ENCODE data around the gene MAP1LC3C.

Gene MAP1LC3C

DNA sequence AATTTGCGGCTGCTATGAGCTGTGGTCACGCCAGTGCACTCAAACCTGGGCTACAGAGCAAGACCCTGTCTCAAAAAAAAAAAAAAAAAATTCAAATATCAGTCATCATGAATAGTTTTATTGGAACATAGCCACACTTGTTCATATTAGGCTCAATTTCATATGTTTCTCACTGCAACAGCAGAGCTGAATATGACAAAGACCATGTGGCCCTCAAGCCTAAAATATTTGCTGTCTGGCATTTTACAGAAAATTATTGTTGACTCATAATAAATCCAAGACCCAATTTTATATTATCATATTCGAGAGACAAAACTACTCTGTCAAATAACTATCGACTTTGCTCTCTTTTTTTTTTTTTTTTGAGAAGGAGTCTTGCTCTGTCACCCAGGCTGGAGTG, 30.3 kb downstream of the MAP1LC3C start:
- no peak overlapping the region for H3K27ac ChIP-seq (ENCODE audit: poor library complexity, severe bottlenecking)
- no peaks in the 10 kb centered on the region for H3K9me3 ChIP-seq (ENCODE audit: severe bottlenecking)
- no peaks in the 10 kb centered on the region for H3K4me1 ChIP-seq (ENCODE audit: insufficient read depth, poor library complexity, severe bottlenecking)
- ATAC-seq (ENCODE audit: low read depth) (no peak), DNase-seq (ENCODE audit: low spot score) (no peak)
- no peak overlapping the region for H3K4me3 ChIP-seq (ENCODE audit: severe bottlenecking)
- TF ChIP-seq, protein P1, sequence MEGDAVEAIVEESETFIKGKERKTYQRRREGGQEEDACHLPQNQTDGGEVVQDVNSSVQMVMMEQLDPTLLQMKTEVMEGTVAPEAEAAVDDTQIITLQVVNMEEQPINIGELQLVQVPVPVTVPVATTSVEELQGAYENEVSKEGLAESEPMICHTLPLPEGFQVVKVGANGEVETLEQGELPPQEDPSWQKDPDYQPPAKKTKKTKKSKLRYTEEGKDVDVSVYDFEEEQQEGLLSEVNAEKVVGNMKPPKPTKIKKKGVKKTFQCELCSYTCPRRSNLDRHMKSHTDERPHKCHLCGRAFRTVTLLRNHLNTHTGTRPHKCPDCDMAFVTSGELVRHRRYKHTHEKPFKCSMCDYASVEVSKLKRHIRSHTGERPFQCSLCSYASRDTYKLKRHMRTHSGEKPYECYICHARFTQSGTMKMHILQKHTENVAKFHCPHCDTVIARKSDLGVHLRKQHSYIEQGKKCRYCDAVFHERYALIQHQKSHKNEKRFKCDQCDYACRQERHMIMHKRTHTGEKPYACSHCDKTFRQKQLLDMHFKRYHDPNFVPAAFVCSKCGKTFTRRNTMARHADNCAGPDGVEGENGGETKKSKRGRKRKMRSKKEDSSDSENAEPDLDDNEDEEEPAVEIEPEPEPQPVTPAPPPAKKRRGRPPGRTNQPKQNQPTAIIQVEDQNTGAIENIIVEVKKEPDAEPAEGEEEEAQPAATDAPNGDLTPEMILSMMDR (IDR thresholded peaks at IDR 0.05; ENCODE audit: poor library complexity, severe bottlenecking): no peak
- no peaks in the 10 kb centered on the region for H3K27me3 ChIP-seq (ENCODE audit: insufficient read depth, poor library complexity, severe bottlenecking)
- H3K36me3 ChIP-seq (ENCODE audit: low read depth): no peaks in the 10 kb centered on the region

DNA sequence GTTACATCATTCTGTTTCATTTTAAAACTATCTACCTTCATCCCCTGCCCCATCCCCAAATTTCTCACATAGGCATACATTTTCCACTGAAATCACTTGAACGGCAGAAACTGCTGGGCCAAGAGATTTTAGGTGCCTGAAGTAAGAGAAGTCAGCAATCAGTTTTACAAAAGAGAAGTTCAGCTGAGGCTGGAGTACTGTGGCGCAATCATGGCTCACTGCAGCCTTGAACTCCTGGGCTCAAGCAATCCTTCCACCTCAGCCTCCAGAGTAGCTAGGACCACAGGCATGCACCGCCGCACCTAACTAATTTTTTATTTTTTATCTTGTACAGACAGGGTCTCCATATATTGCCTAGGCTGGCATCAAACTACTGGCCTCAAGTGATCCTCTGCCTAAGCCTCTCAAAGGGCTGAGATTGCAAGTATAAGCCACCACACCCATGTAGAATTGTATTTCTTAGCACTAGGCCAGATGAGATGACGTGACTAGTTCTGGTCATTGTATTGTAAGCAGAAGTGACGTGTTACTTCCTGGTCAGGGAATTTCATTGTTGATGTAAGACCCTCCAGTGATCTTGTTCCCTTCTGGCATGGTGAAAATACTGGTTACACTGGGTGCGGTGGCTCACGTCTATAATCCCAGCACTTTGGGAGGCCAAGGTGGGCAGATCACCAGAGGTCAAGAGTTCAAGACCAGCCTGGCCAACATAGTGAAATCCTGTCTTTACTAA, 34.2 kb downstream of the MAP1LC3C start:
- DNase-seq (ENCODE audit: low spot score) (no peak), ATAC-seq (ENCODE audit: low read depth) (no peak)
- Histone ChIP-seq H3K9me3 (ENCODE audit: severe bottlenecking) (no peaks in the 10 kb centered on the region), H3K27ac (ENCODE audit: poor library complexity, severe bottlenecking) (no peak overlapping the region), H3K4me3 (ENCODE audit: severe bottlenecking) (no peak overlapping the region), H3K4me1 (ENCODE audit: insufficient read depth, poor library complexity, severe bottlenecking) (no peaks in the 10 kb centered on the region), H3K27me3 (ENCODE audit: insufficient read depth, poor library complexity, severe bottlenecking) (no peaks in the 10 kb centered on the region), H3K36me3 (ENCODE audit: low read depth) (no peaks in the 10 kb centered on the region)
- TF ChIP-seq, protein P1 (IDR thresholded peaks at IDR 0.05; ENCODE audit: poor library complexity, severe bottlenecking): no peak

DNA sequence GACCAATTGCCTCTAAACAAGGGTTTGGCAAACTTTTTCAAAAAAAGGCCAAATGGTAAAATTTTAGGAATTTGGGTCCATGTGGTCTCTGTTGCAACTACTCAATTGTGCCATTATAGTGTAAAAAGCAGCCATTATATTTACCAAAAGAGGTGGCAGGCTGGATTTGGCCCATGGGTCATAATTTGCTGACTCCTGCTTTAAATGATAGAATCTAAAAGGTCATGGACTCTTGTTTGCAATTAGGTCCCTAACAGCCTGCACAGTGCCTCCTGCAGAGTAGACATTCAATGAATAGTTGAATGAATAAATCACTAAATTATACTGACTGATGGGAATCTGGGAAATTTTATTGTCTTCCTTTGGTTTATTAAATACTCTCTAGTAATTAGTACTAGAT, 35.2 kb downstream of the MAP1LC3C start:
- DNase-seq (ENCODE audit: low spot score) (no peak), ATAC-seq (ENCODE audit: low read depth) (no peak)
- Histone ChIP-seq H3K9me3 (ENCODE audit: severe bottlenecking) (no peaks in the 10 kb centered on the region), H3K4me3 (ENCODE audit: severe bottlenecking) (no peak overlapping the region), H3K4me1 (ENCODE audit: insufficient read depth, poor library complexity, severe bottlenecking) (no peaks in the 10 kb centered on the region), H3K27ac (ENCODE audit: poor library complexity, severe bottlenecking) (no peak overlapping the region), H3K36me3 (ENCODE audit: low read depth) (no peaks in the 10 kb centered on the region), H3K27me3 (ENCODE audit: insufficient read depth, poor library complexity, severe bottlenecking) (no peaks in the 10 kb centered on the region)
- TF ChIP-seq, protein P1 (IDR thresholded peaks at IDR 0.05; ENCODE audit: poor library complexity, severe bottlenecking): no peak

DNA sequence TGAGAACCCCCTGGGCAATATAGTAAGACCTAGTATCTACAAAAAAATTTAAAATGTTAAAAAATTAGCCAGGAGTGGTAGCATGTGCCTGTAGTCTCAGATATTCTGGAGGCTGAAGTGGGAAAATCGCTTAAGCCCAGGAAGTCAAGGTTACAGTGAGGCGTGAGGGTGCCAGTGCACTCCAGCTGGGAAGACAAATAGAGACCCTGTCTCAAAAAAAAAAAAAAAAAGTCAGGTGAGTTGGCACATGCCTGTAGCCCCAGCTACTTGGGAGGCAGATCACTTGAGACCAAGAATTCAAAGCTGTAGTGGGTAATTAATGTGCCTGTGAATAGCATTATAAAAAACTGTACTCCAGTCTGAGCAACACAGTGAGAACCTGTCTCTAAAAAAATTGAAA, 36.7 kb downstream of the MAP1LC3C start:
- ATAC-seq (ENCODE audit: low read depth): no peak
- no peak for DNase-seq (ENCODE audit: low spot score)
- TF ChIP-seq, protein P1 (IDR thresholded peaks at IDR 0.05; ENCODE audit: poor library complexity, severe bottlenecking): no peak
- no peaks in the 10 kb centered on the region for H3K27me3 ChIP-seq (ENCODE audit: insufficient read depth, poor library complexity, severe bottlenecking)
- no peak overlapping the region for H3K27ac ChIP-seq (ENCODE audit: poor library complexity, severe bottlenecking)
- no peak overlapping the region for H3K4me3 ChIP-seq (ENCODE audit: severe bottlenecking)
- no peaks in the 10 kb centered on the region for H3K36me3 ChIP-seq (ENCODE audit: low read depth)
- H3K9me3 ChIP-seq (ENCODE audit: severe bottlenecking): no peaks in the 10 kb centered on the region
- H3K4me1 ChIP-seq (ENCODE audit: insufficient read depth, poor library complexity, severe bottlenecking): no peaks in the 10 kb centered on the region
